Measurements from ENCODE around the gene ATP5PF. TPM values are rescaled to one million over a fixed set of nuclear protein-coding genes. Genes with fewer than 3 reads are reported as not detected.

Gene ATP5PF
- total and polyA plus RNA-seq, 2 of the 4 experiments (the other 2 are of a cell fraction) = 76.0 to 190 TPM

DNA sequence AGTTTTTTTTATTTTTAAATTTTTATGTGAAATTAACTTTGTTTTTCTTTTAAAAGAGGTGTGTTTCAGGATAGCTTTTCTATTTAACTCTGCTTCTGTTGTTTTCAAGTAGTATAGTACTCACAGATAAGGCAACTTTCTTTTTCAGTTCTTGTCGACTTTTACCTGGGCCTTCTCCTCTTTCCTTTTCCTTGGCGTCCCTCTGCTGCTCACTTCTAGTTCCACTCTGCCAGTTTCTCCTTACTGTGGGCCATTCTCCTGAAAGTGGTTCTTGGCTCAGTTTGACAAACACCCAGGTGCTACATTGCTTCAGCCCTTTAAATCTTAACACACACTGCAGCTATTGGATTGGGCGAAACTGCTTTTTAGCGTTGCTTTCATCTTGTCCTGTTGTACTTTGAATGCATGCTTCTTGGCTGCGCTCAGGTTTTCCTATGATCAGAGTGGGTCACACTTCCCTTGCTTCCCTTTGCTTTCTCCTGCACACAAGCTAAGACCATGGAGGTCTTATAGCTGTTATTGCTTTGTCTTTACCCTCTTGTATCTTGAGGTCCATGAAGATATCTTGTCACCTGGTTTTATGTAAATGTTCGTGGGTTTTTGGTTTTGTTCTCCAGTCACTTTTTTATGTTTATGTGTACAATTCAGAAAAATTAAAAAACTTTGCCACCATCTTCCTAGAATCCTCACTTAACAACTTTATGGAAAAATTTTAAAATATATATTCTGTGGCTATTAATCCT is 21.7 kb upstream of the ATP5PF start:
- TF ChIP-seq BHLHE40 (IDR thresholded peaks at IDR 0.05; ENCODE audit: low read depth, low read length) = no peak
- TF ChIP-seq RFX5 (IDR thresholded peaks at IDR 0.05; ENCODE audit: low read depth, low read length) = no peak
- TF ChIP-seq, protein P1, sequence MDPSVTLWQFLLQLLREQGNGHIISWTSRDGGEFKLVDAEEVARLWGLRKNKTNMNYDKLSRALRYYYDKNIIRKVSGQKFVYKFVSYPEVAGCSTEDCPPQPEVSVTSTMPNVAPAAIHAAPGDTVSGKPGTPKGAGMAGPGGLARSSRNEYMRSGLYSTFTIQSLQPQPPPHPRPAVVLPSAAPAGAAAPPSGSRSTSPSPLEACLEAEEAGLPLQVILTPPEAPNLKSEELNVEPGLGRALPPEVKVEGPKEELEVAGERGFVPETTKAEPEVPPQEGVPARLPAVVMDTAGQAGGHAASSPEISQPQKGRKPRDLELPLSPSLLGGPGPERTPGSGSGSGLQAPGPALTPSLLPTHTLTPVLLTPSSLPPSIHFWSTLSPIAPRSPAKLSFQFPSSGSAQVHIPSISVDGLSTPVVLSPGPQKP (IDR thresholded peaks at IDR 0.05; ENCODE audit: borderline replicate concordance, low read depth, low read length) = no peak
- no peak for TF ChIP-seq NFE2L2 (IDR thresholded peaks at IDR 0.05; ENCODE audit: low read depth, low read length)
- no peak for TF ChIP-seq MXI1 (IDR thresholded peaks at IDR 0.05; ENCODE audit: borderline replicate concordance, low read depth, low read length)
- Histone ChIP-seq H3K36me3 (ENCODE audit: control insufficient read depth, insufficient read depth, low read length) (peaks cover 10% of the 10 kb centered on the region; the same call in 1 of the 2 replicates), H3K9me3 (ENCODE audit: control insufficient read depth, insufficient read depth, low read length) (no peaks in the 10 kb centered on the region), H2BK20ac (ENCODE audit: low read depth, low read length) (no peak overlapping the region), H2AK9ac (replicated peaks; ENCODE audit: low read depth, low read length, poor library complexity) (no peak overlapping the region), H2AFZ (replicated peaks; ENCODE audit: low read length, poor library complexity) (no peak overlapping the region), H3K79me1 (ENCODE audit: low read depth in 1 of 2, low read length in 2 of 2) (0 out of 4 replicates have a peak, but pooled peaks cover 3 to 4% of the 10 kb centered on the region in 2 experiments), H2BK5ac (ENCODE audit: low read depth, low read length, poor library complexity, severe bottlenecking) (no peak overlapping the region), H3K9me1 (ENCODE audit: insufficient read depth, low read length) (no peaks in the 10 kb centered on the region; the same call in 1 of the 2 replicates), H4K8ac (ENCODE audit: low read depth in 2 of 2, low read length in 2 of 2) (no peak overlapping the region), H3K4me3 (ENCODE audit: insufficient read depth, low read depth, low read length) (no peak overlapping the region), H3K27ac (ENCODE audit: insufficient read depth, low read length) (no peak overlapping the region), H3K4ac (ENCODE audit: low read depth, low read length) (no peak overlapping the region), H3K56ac (ENCODE audit: extremely low read depth, insufficient read depth, low read length) (no peak overlapping the region), H3K9ac (ENCODE audit: low read depth, low read length) (no peak overlapping the region), H4K5ac (ENCODE audit: low read depth, low read length) (peak overlapping the region; percentile 69; the same call in 1 of the 2 replicates), H3K4me1 (ENCODE audit: control insufficient read depth, insufficient read depth, low read length) (peaks cover 5% of the 10 kb centered on the region), H3K14ac (replicated peaks; ENCODE audit: low read depth, low read length) (no peak overlapping the region), H4K20me1 (ENCODE audit: insufficient read depth, low read length) (no peaks in the 10 kb centered on the region), H3K23ac (ENCODE audit: low read depth, low read length) (no peak overlapping the region), H3K27me3 (ENCODE audit: control insufficient read depth, insufficient read depth, low read length) (no peaks in the 10 kb centered on the region), H3K4me2 (ENCODE audit: low read depth, low read length) (no peak overlapping the region), H2AK5ac (ENCODE audit: low read depth, low read length) (no peak overlapping the region), H3K18ac (ENCODE audit: low read depth, low read length) (no peak overlapping the region), H4K91ac (ENCODE audit: insufficient read depth, low read depth, low read length) (no peak overlapping the region), H2BK15ac (ENCODE audit: low read depth, low read length) (no peak overlapping the region), H2BK120ac (ENCODE audit: low read depth, low read length) (no peak overlapping the region)
- WGBS, 2 experiments (ENCODE audit: extremely low coverage in 2 of 2, insufficient read length in 1 of 2) = no CpG with 5 or more reads among the region's 6 CpGs
- in situ Hi-C loops (cut with MboI; ENCODE audit: low sequenced_read_pairs) (no loop called here), intact Hi-C loops (cut with micrococcal nuclease) (no loop called here), dilution Hi-C loops (cut with HindIII; ENCODE audit: low sequenced_read_pairs, unreplicated experiment) (no loop called here)
- CTCF ChIA-PET = no interaction called here
- BruUV-seq (replicated peaks) = no TSS peak
- DNase-seq (no peak), ATAC-seq (ENCODE audit: low read depth) (no peak)
- POLR2A ChIA-PET (ENCODE audit: unreplicated experiment) = no interaction called here

Measured in IMR-90 (cell line).